Activated naive CD8-positive, alpha-beta T cell (primary cell): ENCODE measurements around the gene CHI3L2.

Source experiments
- H3K27ac Mint-ChIP-seq: one replicate; pipeline ENCODE4 v1.8.0; 2021; ENCODE audit warnings: mixed read lengths
- H3K27me3 Mint-ChIP-seq: one replicate; pipeline ENCODE4 v1.8.0; 2021; ENCODE audit warnings: mixed read lengths
- H3K36me3 Mint-ChIP-seq: one replicate; pipeline ENCODE4 v1.8.0; 2021; ENCODE audit warnings: mixed read lengths
- H3K4me1 Mint-ChIP-seq: one replicate; pipeline ENCODE4 v1.8.0; 2021; ENCODE audit warnings: low read depth, mixed read lengths
- H3K4me3 Mint-ChIP-seq: one replicate; pipeline ENCODE4 v1.8.0; 2021; ENCODE audit warnings: mild to moderate bottlenecking, mixed read lengths
- H3K9me3 Mint-ChIP-seq: one replicate; pipeline ENCODE4 v1.8.0; 2021; ENCODE audit warnings: low read depth, mixed read lengths

CHI3L2 gene

DNA sequence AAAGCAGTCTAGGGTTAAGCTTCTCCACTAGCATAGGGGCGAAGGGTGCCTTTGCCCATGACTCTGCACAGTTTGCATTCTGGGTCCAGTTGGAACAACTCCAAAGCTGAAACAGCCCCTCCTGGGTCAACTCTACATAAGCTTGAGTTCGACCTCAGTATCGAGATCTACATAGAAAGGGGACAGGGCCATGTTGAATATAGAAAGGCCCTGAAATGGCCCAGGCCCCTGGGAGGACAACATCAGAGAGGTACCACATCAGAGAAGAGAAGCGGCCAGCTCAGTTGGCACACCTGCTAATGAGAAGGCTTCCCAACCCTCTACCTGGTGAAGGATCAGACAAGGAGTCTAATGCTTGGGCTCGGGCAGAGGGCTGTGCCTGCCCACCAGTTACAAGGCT is 28.7 kb upstream of the CHI3L2 start:
- Mint-ChIP-seq H3K4me1 (peaks cover 73% of the 10 kb centered on the region), H3K36me3 (peaks cover 27% of the 10 kb centered on the region), H3K4me3 (peak overlapping the region; percentile 100), H3K27me3 (no peaks in the 10 kb centered on the region), H3K27ac (peak overlapping the region; percentile 100), H3K9me3 (no peaks in the 10 kb centered on the region)

DNA sequence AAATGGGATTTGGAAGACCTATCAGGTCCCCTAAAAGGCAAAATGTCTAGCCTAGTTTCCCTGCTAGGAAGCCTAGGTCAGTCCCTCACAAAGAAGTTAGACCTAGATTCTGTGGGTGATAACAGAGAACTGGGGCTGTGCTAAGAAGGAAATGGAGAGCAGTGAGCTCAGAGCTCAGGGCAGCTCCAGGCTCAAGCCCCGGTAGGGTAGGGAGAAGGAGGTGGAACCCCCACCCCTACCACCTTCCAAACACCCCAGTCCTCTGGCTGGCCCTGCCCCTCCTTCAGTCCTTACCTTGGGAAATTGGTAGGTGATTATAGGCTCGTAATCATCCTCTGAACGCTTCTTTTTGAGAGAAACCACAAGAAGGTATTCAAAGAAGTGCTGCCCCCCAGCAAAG is 28.2 kb upstream of the CHI3L2 start:
- peaks cover 26% of the 10 kb centered on the region for H3K36me3 Mint-ChIP-seq
- H3K4me1 Mint-ChIP-seq: peaks cover 68% of the 10 kb centered on the region
- peak overlapping the region; percentile 100 for H3K27ac Mint-ChIP-seq
- no peaks in the 10 kb centered on the region for H3K9me3 Mint-ChIP-seq
- peak overlapping the region; percentile 100 for H3K4me3 Mint-ChIP-seq
- H3K27me3 Mint-ChIP-seq: no peaks in the 10 kb centered on the region

DNA sequence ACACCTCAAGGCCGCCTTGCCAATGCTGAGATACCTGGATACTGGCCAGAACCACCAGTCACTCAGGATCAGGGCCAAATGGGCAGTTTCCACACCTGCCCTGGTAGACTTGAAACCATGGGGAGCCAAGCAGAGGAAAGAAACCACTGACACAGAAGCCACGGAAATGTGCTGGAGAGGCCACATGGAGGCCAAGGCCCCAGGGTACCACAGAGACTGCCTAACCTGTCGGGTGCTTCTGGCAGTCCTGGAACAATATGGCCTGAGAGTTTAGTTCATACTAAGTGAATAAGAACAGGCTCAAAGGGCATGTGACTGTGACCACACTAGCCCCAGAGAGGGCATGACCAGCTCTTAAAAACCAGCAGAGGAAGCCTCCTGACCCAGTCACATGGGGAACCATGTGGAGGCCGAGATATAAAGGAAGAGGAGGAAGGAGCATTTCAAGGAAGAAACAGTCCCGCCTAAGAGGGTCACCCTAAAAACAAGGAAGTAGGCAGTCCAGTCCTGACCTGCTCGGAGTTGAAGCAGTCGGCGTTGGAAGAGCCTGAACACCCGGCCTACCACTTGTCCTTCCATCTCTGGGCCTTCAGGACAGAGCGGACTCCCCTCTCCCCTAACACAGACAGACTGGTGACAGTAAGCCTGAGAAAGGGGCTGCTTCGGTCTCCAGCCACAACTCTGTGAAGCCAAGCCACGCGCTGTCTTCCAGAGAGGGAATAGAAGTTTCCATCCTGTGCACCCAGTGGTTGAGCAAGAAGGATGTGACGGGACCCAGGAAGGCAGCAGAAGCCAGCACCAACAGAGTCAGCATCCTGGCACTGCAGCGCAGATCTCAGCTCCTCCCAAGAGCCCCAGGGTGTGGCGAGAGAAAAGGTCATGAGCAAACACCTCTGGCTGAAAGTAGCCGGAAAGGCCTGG is 27.4 kb upstream of the CHI3L2 start, which contains the start of gene DENND2D:
Gene DENND2D, minus strand, starts transcription at position 766 of the 921 bp plus-strand sequence. Its CDS starts 187 bp downstream, at position 579.
- Mint-ChIP-seq H3K27ac (peak within 1 kb of the TSS; percentile 100), H3K27me3 (no peaks in the 10 kb centered on the region), H3K4me1 (peaks cover 66% of the 10 kb centered on the region), H3K36me3 (peaks cover 19% of the 10 kb centered on the region), H3K9me3 (no peaks in the 10 kb centered on the region), H3K4me3 (peak within 1 kb of the TSS; percentile 100)

DNA sequence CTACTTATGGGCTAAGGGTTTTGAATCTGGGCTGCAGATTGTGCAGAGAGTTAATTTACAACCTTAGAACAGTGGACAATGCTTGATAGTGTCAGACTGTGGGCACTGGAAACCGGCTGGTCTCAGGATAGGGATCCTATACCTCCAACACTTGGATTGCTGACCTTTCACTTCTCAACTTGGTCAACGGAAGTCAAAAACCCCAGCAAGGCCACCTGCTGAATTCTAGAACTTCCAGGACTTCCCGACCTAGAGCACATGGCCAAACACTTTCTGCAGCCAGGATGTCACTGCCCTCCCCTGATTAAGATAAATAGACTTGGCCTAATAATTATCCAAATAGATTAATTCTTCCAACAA is 26.7 kb upstream of the CHI3L2 start:
- Mint-ChIP-seq H3K27me3 (no peaks in the 10 kb centered on the region), H3K4me1 (peaks cover 65% of the 10 kb centered on the region), H3K36me3 (peaks cover 16% of the 10 kb centered on the region), H3K4me3 (peak overlapping the region; percentile 100), H3K9me3 (no peaks in the 10 kb centered on the region), H3K27ac (peak overlapping the region; percentile 100)

DNA sequence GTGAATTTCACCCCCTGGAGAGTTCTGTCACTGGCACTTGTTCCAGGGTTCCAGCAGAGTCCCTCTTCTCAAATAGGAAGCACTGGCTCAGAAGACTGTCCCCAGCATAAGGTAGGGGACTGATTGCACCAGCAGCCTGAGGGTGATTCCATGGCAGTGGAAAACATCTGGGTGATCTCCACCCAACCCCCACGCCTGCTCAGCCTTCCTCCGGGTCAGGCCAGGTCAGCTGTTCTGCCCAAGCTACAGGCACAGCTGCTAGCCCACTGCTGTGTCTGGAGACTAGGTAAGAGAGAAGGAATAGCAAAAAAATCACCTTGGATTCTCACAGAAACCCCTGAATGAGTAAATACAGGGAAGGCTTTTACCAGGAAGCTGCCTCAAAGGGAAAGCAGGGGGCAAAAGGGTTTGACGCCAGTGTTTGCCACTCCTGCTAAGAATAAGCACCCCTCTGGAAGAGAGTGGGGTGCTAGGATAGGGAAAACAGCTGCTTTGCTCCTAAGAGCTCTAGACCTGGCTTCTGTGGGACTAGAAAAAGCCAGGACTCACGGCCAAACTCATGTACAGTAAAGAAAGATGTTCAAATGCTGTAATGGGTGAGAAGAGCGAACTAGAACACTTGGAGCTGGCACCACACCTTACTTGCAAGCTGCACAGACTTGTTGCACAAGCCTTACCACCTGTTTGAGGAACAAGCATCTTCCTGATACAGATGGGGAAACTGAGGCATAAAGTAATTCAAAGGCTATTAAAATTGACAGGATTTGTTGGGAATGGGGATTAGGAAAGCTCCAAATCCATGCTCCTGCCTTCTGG is 26.0 kb upstream of the CHI3L2 start:
- peaks cover 15% of the 10 kb centered on the region for H3K36me3 Mint-ChIP-seq
- no peaks in the 10 kb centered on the region for H3K9me3 Mint-ChIP-seq
- H3K4me1 Mint-ChIP-seq: peaks cover 64% of the 10 kb centered on the region
- H3K27me3 Mint-ChIP-seq: no peaks in the 10 kb centered on the region
- peak overlapping the region; percentile 100 for H3K4me3 Mint-ChIP-seq
- H3K27ac Mint-ChIP-seq: peak overlapping the region; percentile 100

DNA sequence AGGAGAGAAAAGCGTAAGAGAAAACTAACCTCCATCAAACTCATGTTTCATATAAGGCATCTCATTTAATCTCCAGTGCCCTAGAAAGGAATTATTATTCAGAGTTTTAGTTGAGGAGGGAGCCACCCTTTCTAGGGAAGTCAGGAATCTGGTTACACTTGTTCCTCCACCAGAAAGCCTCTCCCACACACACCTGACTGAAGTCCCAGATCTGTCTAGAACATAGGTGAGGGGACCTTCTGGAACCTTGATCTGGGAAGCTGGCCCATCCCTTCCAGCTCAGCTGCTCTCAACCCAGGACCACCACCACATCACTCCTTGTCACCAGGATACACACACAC is 25.2 kb upstream of the CHI3L2 start:
- H3K9me3 Mint-ChIP-seq: no peaks in the 10 kb centered on the region
- peaks cover 9% of the 10 kb centered on the region for H3K36me3 Mint-ChIP-seq
- peak overlapping the region; percentile 100 for H3K27ac Mint-ChIP-seq
- H3K4me3 Mint-ChIP-seq: peak overlapping the region; percentile 100
- H3K4me1 Mint-ChIP-seq: peaks cover 61% of the 10 kb centered on the region
- H3K27me3 Mint-ChIP-seq: no peaks in the 10 kb centered on the region

DNA sequence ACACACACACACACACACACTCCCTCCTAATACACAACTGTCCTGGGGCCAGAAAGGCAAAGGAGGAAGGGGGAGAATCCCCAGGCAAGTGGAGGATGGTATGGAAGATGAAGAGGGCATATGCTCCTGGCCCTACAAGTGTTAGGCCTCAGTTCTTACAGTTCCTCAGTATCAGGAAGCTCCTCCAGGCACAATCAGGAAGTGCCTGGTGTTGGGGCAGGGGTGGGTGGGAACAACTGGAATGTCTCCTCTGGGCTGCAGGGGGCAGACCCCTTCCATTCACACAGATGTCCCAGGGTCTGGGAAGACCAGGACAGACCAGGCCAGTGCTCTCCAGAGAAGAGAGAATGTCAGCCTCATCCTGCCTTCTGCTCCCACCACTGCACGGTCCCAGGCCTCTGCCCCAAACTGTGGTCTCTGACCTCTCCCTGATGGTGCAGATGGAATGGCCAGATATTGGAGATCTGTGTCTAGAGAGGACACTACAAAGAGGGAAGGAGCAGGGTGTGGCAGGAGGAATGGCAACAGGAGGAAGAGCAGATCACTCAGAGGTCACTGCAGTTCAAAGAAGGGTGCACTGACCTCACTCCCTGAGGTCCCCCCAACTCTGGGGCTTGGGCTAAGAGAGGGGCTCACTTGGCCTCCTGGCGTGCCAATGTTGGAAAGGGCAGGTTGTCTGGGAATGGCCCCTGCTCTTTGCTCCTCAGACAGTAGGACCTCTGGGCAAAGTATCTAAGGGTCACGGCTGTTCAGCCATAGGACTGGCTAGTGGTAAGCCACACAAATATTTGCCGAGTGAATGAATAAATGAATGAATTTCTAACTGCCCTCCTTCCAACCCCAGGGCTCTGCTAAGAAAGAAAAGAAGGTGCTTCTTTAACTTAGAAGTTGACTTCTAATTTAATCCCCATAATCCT is 24.5 kb upstream of the CHI3L2 start:
- Mint-ChIP-seq H3K27ac (peak overlapping the region; percentile 100), H3K9me3 (no peaks in the 10 kb centered on the region), H3K4me1 (peaks cover 59% of the 10 kb centered on the region), H3K27me3 (no peaks in the 10 kb centered on the region), H3K36me3 (peaks cover 3% of the 10 kb centered on the region), H3K4me3 (peak overlapping the region; percentile 100)

DNA sequence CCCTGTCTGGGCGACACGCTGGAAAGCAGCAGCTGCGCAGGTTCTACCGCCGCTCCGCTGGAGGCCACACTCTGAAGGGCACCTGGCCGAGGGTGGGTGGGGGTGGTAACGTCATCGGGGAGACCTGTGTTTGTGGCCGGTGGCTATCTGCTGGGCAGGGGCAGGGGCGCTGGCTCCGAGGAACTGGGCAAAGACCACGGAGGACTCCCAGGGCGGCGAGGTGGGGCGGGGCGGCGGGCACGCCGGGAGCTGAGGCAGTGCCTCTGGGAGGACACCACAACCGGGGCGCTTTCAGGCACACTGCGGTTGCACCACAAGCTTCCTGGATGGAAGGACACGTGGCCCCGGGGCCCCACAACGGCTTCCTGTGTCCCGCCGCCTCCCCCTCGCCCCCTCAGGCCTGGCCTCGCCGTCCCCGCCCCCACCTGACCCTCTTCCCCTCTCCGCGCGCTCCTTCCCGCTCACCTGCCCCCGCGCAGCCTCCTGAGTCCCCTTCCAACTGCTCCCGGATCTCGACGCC is 23.8 kb upstream of the CHI3L2 start:
- Mint-ChIP-seq H3K4me1 (peaks cover 63% of the 10 kb centered on the region), H3K36me3 (peaks cover 1% of the 10 kb centered on the region), H3K27me3 (no peaks in the 10 kb centered on the region), H3K4me3 (peak overlapping the region; percentile 100), H3K9me3 (no peaks in the 10 kb centered on the region), H3K27ac (peak overlapping the region; percentile 100)

DNA sequence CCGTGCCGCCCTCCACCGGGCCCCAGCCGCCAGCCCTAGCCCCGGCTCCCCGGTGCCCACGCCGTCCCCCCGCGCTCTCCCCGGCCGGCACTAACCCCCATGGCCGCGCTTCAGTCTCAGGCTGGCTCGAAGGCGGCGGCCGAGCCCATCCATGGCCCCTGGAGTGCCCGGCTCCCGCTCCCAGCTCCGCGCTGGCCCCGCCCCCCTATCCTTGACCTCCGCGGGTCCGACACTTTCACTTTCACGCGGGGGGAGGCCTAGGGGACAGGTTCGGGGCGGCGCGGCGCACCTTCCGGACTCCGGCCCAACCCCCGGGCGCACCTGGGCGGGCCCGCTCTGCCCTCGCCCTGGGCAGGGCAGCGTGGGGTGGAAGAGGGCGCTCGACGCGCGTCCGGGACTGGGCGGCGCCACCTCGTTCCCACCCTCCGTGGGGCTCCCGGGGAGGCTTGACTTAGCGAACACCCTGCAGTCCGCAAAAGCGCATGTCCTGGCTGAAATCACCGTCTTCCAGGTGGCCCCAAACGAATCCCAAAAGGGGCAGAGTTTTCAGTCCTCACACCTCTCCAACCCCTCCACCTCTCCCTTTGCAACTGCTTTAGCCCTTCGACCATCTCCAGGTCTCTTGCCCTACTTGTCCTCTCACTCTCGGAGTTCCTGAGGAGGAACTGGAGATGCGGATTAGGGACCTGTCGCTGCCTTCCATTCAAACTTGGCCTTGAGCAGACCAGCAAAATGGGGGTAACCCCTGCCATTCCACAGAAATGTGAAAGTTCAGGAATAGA is 23.1 kb upstream of the CHI3L2 start:
- Mint-ChIP-seq H3K9me3 (no peaks in the 10 kb centered on the region), H3K4me3 (peak overlapping the region; percentile 100)

DNA sequence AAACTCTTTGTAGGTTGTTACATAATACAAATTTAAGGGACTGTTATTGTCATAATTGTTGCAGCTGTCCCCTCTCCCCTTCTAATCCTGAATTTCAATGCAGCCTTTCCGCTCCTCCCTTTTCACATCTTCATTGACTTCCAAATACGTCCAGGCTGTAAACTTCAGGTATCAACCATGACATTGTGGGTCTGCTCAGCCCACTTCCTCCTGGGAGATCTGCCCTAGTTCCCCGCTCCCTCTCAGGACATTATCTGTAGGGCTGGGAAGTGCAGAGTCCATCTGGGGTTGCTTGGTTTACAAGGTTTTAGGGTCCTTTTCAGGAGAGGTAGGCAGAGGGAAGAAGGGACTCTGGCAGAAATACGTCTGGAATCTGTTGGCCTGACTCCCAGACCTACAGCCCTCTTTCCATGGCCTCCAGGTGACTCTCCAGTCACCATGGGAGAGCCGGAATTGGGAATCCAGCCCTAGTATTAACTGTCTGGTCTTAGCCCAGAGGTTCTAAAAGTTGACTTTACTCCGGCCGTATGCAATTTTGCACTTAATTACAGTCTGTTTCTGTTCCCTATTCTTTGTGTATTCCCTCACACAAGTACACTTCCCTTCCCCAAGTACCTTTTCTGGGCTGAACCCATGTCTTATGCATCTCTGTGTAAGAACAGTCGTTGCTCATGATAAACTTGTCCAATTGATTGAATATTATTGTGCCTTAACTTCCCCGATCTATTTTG is 22.4 kb upstream of the CHI3L2 start:
- Mint-ChIP-seq H3K4me3 (peak overlapping the region; percentile 86), H3K36me3 (no peaks in the 10 kb centered on the region), H3K9me3 (no peaks in the 10 kb centered on the region), H3K4me1 (peaks cover 73% of the 10 kb centered on the region), H3K27me3 (no peaks in the 10 kb centered on the region), H3K27ac (peak overlapping the region; percentile 89)

More for the DNA sequence above, 23.1 kb upstream of the CHI3L2 start:
- H3K36me3 Mint-ChIP-seq: no peaks in the 10 kb centered on the region
- H3K4me1 Mint-ChIP-seq: peaks cover 67% of the 10 kb centered on the region
- no peaks in the 10 kb centered on the region for H3K27me3 Mint-ChIP-seq
- H3K27ac Mint-ChIP-seq: peak overlapping the region; percentile 89

DNA sequence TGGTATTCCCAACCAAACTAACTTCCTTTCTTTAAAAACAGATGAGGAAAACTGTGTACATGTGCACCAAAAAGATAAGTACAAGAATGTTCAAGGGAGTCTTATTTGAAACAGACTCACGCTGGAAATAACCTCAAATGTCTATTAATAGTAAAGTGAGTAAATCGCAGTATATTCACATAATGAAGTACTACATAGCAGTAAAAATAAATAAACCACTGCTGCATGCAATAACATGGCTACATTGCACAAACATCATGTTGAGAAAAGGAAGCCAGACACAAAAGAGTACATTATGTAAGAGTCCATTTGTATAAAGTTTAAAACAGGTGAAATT is 21.8 kb upstream of the CHI3L2 start:
- H3K4me1 Mint-ChIP-seq: peaks cover 75% of the 10 kb centered on the region
- H3K27ac Mint-ChIP-seq: peak overlapping the region; percentile 89
- no peaks in the 10 kb centered on the region for H3K36me3 Mint-ChIP-seq
- H3K4me3 Mint-ChIP-seq: peak overlapping the region; percentile 56
- no peaks in the 10 kb centered on the region for H3K9me3 Mint-ChIP-seq
- no peaks in the 10 kb centered on the region for H3K27me3 Mint-ChIP-seq

DNA sequence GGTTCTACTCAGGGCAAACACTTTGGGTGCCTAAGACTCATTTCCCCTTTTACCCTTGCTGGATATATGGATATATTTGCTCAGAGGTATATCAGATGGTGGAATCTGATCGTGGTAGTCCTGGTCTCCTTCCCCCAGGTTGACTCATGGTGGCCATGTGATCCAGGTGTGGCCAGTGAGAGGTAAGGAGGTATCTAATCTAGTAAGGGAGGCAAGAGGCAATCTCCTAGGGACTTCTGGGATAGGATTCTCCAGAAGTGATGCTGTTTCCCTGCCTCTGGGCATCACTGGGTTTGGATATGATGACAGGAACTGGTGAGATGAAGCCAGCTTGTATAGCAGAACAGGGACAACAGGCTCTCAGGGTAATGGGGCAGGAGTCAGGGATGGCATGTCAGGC is 18.6 kb upstream of the CHI3L2 start:
- Mint-ChIP-seq H3K27ac (no peak overlapping the region), H3K4me1 (peaks cover 75% of the 10 kb centered on the region), H3K27me3 (no peaks in the 10 kb centered on the region), H3K36me3 (no peaks in the 10 kb centered on the region), H3K4me3 (no peak overlapping the region), H3K9me3 (no peaks in the 10 kb centered on the region)

DNA sequence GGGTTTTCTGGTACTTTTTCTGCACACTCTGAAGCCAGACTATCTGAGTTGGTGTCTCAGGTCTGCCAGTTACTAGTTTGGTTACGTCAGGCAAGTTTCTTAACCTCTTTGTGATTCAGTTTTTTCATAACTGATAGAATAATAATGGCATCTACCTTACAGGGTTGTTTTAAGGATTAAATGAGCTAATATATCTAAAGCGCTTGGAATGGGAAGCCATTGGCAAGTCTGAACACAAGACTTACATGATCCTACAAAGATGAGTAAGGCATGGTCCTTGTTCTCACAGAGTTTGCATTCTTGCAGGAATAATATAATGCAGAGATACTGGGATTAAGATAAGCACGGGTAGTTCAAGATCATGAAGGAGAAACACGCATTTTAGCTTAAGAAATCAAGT is 17.9 kb upstream of the CHI3L2 start:
- peaks cover 81% of the 10 kb centered on the region for H3K4me1 Mint-ChIP-seq
- no peaks in the 10 kb centered on the region for H3K27me3 Mint-ChIP-seq
- H3K36me3 Mint-ChIP-seq: no peaks in the 10 kb centered on the region
- H3K4me3 Mint-ChIP-seq: no peak overlapping the region
- H3K9me3 Mint-ChIP-seq: no peaks in the 10 kb centered on the region
- peak overlapping the region; percentile 37 for H3K27ac Mint-ChIP-seq
